Adipocyte (in vitro differentiated cells): ENCODE measurements around the gene GALNT3.

Experiments
- DNase-seq: peaks from one replicate; pipeline ENCODE4 v3.0.0-alpha.2; 2015; ENCODE audit warnings: low read depth
- H3K27me3 ChIP-seq: replicated peaks from 2 replicates; pipeline ENCODE4 v1.7.0; 2013; ENCODE audit warnings: mild to moderate bottlenecking, low read length, moderate library complexity; ENCODE audit not compliant: control insufficient read depth, insufficient read depth
- H3K36me3 ChIP-seq: 2 replicates; pipeline ENCODE4 v1.7.0; 2013; ENCODE audit warnings: low read length, mild to moderate bottlenecking, moderate library complexity; ENCODE audit not compliant: control insufficient read depth, insufficient read depth, severe bottlenecking
- H3K4me1 ChIP-seq: 2 replicates; pipeline ENCODE4 v1.7.0; 2013; ENCODE audit warnings: mild to moderate bottlenecking, low read length, moderate library complexity; ENCODE audit not compliant: control insufficient read depth, insufficient read depth
- H3K4me3 ChIP-seq: 2 replicates; pipeline ENCODE4 v1.7.0; 2013; ENCODE audit warnings: mild to moderate bottlenecking, low read length, moderate library complexity
- H3K9ac ChIP-seq: 2 replicates; pipeline ENCODE4 v1.7.0; 2013; ENCODE audit warnings: mild to moderate bottlenecking, low read length, moderate library complexity
- H3K9me3 ChIP-seq: 2 replicates; pipeline ENCODE4 v1.7.0; 2013; ENCODE audit warnings: mild to moderate bottlenecking, low read length, moderate library complexity; ENCODE audit not compliant: control insufficient read depth

GALNT3 gene

GRCh38 chr2:165794536-165794928 is 485 bp upstream of the GALNT3 start:
- Histone ChIP-seq H3K4me1 (peaks cover 14% of the 10 kb centered on the region), H3K9me3 (no peaks in the 10 kb centered on the region), H3K9ac (no peak overlapping the region), H3K36me3 (no peaks in the 10 kb centered on the region), H3K4me3 (peak overlapping the region; percentile 77), H3K27me3 (peaks cover 8% of the 10 kb centered on the region)
- DNase-seq, result peak; percentile 58

GRCh38 chr2:165793161-165793778 is 777 bp downstream of the GALNT3 start:
- Histone ChIP-seq H3K9ac (no peak overlapping the region), H3K4me3 (peak overlapping the region; percentile 77), H3K27me3 (peaks cover 8% of the 10 kb centered on the region), H3K4me1 (peaks cover 14% of the 10 kb centered on the region), H3K9me3 (no peaks in the 10 kb centered on the region), H3K36me3 (no peaks in the 10 kb centered on the region)
- peak; percentile 16 for DNase-seq

GRCh38 chr2:165792104-165792454 is 2.0 kb downstream of the GALNT3 start:
- no peak for DNase-seq
- H3K9ac ChIP-seq, result no peak overlapping the region
- peaks cover 14% of the 10 kb centered on the region for H3K4me1 ChIP-seq
- H3K9me3 ChIP-seq, result no peaks in the 10 kb centered on the region
- peaks cover 8% of the 10 kb centered on the region for H3K27me3 ChIP-seq
- H3K4me3 ChIP-seq, result no peak overlapping the region
- H3K36me3 ChIP-seq, result no peaks in the 10 kb centered on the region

- H3K4me3 ChIP-seq, result no peak overlapping the region
- peaks cover 8% of the 10 kb centered on the region for H3K27me3 ChIP-seq
- H3K9me3 ChIP-seq, result no peaks in the 10 kb centered on the region
- H3K9ac ChIP-seq, result no peak overlapping the region
- peaks cover 14% of the 10 kb centered on the region for H3K4me1 ChIP-seq
- H3K36me3 ChIP-seq, result no peaks in the 10 kb centered on the region
- DNase-seq, result peak; percentile 47
Measured at GRCh38 chr2:165791421-165792103, 2.5 kb downstream of the GALNT3 start.

GRCh38 chr2:165790466-165790865 is 3.6 kb downstream of the GALNT3 start:
- Histone ChIP-seq H3K9ac (no peak overlapping the region), H3K27me3 (peaks cover 8% of the 10 kb centered on the region), H3K9me3 (no peaks in the 10 kb centered on the region), H3K4me3 (no peak overlapping the region), H3K36me3 (no peaks in the 10 kb centered on the region), H3K4me1 (peaks cover 14% of the 10 kb centered on the region)
- DNase-seq, result peak; percentile 5

- peak; percentile 29 for DNase-seq
- no peaks in the 10 kb centered on the region for H3K27me3 ChIP-seq
- H3K36me3 ChIP-seq, result no peaks in the 10 kb centered on the region
- H3K9ac ChIP-seq, result no peak overlapping the region
- no peaks in the 10 kb centered on the region for H3K4me1 ChIP-seq
- no peak overlapping the region for H3K4me3 ChIP-seq
- no peaks in the 10 kb centered on the region for H3K9me3 ChIP-seq
Measured at GRCh38 chr2:165787334-165787733, 6.7 kb downstream of the GALNT3 start.

GRCh38 chr2:165779706-165780105 is 14.3 kb downstream of the GALNT3 start:
- no peaks in the 10 kb centered on the region for H3K4me1 ChIP-seq
- H3K27me3 ChIP-seq, result no peaks in the 10 kb centered on the region
- DNase-seq, result no peak
- H3K9ac ChIP-seq, result no peak overlapping the region
- H3K4me3 ChIP-seq, result no peak overlapping the region
- no peaks in the 10 kb centered on the region for H3K36me3 ChIP-seq
- peaks cover 5% of the 10 kb centered on the region for H3K9me3 ChIP-seq

- H3K4me3 ChIP-seq, result no peak overlapping the region
- peaks cover 5% of the 10 kb centered on the region for H3K9me3 ChIP-seq
- H3K9ac ChIP-seq, result no peak overlapping the region
- H3K27me3 ChIP-seq, result no peaks in the 10 kb centered on the region
- H3K4me1 ChIP-seq, result no peaks in the 10 kb centered on the region
- H3K36me3 ChIP-seq, result no peaks in the 10 kb centered on the region
- DNase-seq, result no peak
Measured at GRCh38 chr2:165778653-165779451, 15.2 kb downstream of the GALNT3 start.

- Histone ChIP-seq H3K4me3 (no peak overlapping the region), H3K27me3 (no peaks in the 10 kb centered on the region), H3K9ac (no peak overlapping the region), H3K36me3 (no peaks in the 10 kb centered on the region), H3K9me3 (peaks cover 5% of the 10 kb centered on the region), H3K4me1 (no peaks in the 10 kb centered on the region)
- DNase-seq, result no peak
Measured at GRCh38 chr2:165778187-165778556, 15.9 kb downstream of the GALNT3 start.

- peaks cover 5% of the 10 kb centered on the region for H3K9me3 ChIP-seq
- no peak overlapping the region for H3K9ac ChIP-seq
- H3K36me3 ChIP-seq, result no peaks in the 10 kb centered on the region
- H3K27me3 ChIP-seq, result no peaks in the 10 kb centered on the region
- DNase-seq, result peak; percentile 36
- H3K4me1 ChIP-seq, result no peaks in the 10 kb centered on the region
- no peak overlapping the region for H3K4me3 ChIP-seq
Measured at GRCh38 chr2:165777522-165778186, 16.4 kb downstream of the GALNT3 start.

GRCh38 chr2:165776796-165777195 is 17.3 kb downstream of the GALNT3 start:
- Histone ChIP-seq H3K36me3 (no peaks in the 10 kb centered on the region), H3K9ac (no peak overlapping the region)

More at GRCh38 chr2:165776796-165777195, 17.3 kb downstream of the GALNT3 start:
- Histone ChIP-seq H3K4me3 (no peak overlapping the region), H3K9me3 (peaks cover 5% of the 10 kb centered on the region), H3K27me3 (no peaks in the 10 kb centered on the region), H3K4me1 (no peaks in the 10 kb centered on the region)
- no peak for DNase-seq
